Fibroblast of skin of scalp (primary cell): ENCODE data around the gene MFN2.
A peak's percentile ranks its signal among the peaks of the same experiment; 100 is the strongest.
"Not testable (repeated sequence)": the region's sequence is repeated elsewhere in the genome, so short reads cannot be mapped to it uniquely, and the experiment has no call there.

Source experiments
- DNase-seq: peaks from one replicate; pipeline ENCODE4 v3.0.0-alpha.2; 2013

MFN2 gene

GRCh38 chr1:12001249-12001917, 21.1 kb downstream of the MFN2 start:
- peak; percentile 83 for DNase-seq

GRCh38 chr1:12001996-12002493, 21.8 kb downstream of the MFN2 start:
- DNase-seq = no peak

GRCh38 chr1:12003762-12004161, 23.5 kb downstream of the MFN2 start:
- no peak for DNase-seq

- DNase-seq = no peak
These were observed 25.4 kb downstream of the MFN2 start for GRCh38 chr1:12005488-12006166.

- no peak for DNase-seq
These were observed 26.1 kb downstream of the MFN2 start for GRCh38 chr1:12006167-12006921.

- no peak for DNase-seq
These were observed 27.0 kb downstream of the MFN2 start for GRCh38 chr1:12007204-12007603.

GRCh38 chr1:12008355-12008754, 28.1 kb downstream of the MFN2 start:
- not testable (repeated sequence) for DNase-seq

GRCh38 chr1:12009318-12009947, 29.2 kb downstream of the MFN2 start:
- no peak for DNase-seq

GRCh38 chr1:12010746-12011570, 30.7 kb downstream of the MFN2 start:
- no peak for DNase-seq

GRCh38 chr1:12011998-12012397, 31.8 kb downstream of the MFN2 start:
- DNase-seq = no peak

GRCh38 chr1:12012560-12013316, 32.5 kb downstream of the MFN2 start:
- DNase-seq = no peak

GRCh38 chr1:12014141-12014991, 34.1 kb downstream of the MFN2 start:
- no peak for DNase-seq

GRCh38 chr1:12015001-12015491, 34.8 kb downstream of the MFN2 start:
- DNase-seq = no peak

- DNase-seq = no peak
These were observed 35.3 kb downstream of the MFN2 start for GRCh38 chr1:12015499-12015898.

- DNase-seq = no peak
These were observed 35.9 kb downstream of the MFN2 start for GRCh38 chr1:12016182-12016581.

GRCh38 chr1:12019858-12020509, 39.7 kb downstream of the MFN2 start:
- no peak for DNase-seq

- no peak for DNase-seq
These were observed 41.4 kb downstream of the MFN2 start for GRCh38 chr1:12021616-12022015.

GRCh38 chr1:12022036-12022435, 41.8 kb downstream of the MFN2 start:
- no peak for DNase-seq

GRCh38 chr1:12026586-12026985, 46.3 kb downstream of the MFN2 start:
- DNase-seq = no peak

GRCh38 chr1:12028248-12028647, 48.0 kb downstream of the MFN2 start:
- no peak for DNase-seq
